ENCODE measurements around the gene MAGEA6.
"Not testable (repeated sequence)": the region's sequence is repeated elsewhere in the genome, so short reads cannot be mapped to it uniquely, and the experiment has no call there.

The MAGEA6 gene, protein sequence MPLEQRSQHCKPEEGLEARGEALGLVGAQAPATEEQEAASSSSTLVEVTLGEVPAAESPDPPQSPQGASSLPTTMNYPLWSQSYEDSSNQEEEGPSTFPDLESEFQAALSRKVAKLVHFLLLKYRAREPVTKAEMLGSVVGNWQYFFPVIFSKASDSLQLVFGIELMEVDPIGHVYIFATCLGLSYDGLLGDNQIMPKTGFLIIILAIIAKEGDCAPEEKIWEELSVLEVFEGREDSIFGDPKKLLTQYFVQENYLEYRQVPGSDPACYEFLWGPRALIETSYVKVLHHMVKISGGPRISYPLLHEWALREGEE

DNA sequence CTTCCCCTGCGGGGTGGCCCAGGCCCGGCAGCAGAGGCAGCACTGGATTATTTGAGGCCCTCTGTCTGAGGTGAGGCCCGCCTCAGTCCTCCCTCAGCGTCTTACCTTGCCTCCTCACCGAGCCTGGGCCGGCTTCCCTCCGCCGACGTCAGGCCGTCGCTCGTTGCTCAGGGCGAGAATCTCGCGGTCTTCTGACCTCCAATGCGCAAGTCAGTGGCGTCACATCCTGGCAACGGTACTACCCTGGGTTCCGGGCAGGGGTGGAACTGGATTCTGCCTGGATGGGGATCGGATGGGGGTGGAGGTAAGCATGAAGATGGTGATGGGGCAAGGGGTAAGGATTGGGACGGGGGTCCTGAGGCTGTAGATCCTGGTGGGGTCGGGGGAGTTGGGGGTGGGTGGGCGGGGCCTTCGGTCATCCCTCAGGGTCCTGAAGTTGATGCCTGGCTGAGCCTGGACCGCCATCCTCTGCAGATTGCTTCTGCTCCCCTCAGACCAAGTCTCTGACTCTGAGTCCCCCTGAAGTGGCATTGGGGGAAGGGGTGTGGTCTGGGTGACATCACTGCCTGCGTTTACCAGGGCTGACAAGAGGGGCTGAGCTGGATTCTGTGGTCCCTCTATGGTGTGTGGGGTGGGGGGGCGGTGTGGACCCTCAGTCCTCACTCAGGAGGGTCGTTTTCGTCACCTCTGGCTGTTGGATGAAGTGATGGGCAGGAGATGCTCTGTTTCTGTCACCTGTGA lies at the start of gene MAGEA6:
TSS of gene MAGEA6 (minus strand) at position 141 of the 741 bp plus-strand sequence. CDS start 2,039 bp downstream, outside the sequence.
- not testable (repeated sequence) for DNase-seq (ENCODE audit: low spot score)

DNA sequence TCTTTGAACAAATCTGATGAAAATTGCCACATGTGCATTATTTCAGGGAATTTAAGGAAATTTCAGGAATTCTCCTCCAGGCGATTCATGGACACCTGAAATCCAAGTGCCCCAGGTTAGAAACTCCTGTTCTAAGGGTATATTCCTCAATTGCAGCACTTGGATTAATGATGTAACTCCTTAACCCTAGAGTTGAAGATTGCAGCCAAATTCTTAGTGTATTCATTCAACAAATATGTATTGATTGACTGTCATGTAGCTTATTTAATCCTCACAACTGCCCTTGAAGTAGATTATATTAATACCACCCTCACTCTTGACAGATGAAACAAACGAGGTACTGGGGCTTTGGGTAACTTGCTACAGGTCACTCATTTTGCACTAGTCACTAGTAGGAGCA lies 49.8 kb upstream of the MAGEA6 start:
- DNase-seq (ENCODE audit: low spot score): no peak

DNA sequence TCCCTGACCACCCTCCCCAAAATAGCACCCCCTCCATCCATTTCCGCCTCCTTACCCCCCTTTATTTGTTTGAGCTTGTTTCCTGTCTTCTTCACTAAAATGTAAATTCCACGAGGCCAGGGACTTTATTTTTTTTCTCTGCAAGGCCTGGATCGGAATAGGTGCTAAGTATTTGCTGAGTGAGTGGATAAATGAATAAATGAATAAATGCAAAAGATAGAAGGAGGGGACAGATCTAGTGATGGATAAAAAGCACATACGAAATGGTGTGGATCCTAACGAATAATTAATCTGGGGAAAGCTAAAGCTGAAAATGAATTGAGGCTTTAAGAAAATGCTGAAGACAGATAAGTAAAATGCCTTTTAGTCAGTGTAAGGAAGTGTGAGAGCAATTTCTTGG lies 48.9 kb upstream of the MAGEA6 start:
- no peak for DNase-seq (ENCODE audit: low spot score)

DNA sequence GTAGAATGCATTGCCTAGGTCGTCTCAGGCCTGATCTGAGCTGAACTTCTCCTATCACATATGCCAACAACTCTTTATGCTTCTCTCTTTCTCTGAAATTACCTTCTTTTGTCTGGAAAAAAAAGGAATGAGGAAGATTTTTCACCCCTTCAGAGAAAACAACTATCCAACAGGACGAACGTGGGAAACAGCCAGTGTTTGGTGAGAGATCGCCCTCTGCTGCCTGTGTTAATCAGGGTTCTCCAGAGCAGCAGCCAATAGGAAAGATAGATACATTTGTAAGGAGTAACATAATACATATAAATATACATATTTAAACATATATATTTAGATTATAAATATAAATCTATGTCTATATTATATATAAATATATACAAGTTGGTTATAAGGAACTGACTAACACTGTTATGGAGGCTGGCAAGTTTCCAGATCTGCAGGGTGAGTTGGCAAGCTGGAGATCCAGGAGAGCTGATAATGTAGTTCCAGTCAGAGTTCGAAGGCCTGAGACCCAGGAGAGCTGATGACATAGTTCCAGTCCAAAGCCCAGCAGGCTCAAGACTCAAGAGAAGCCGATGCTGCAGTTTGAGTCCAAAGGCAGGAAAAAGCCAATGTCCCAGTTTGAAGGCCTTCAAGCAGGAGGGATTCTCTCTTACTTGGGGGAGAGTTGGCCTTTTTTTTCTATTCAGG lies 47.7 kb upstream of the MAGEA6 start:
- no peak for DNase-seq (ENCODE audit: low spot score)

DNA sequence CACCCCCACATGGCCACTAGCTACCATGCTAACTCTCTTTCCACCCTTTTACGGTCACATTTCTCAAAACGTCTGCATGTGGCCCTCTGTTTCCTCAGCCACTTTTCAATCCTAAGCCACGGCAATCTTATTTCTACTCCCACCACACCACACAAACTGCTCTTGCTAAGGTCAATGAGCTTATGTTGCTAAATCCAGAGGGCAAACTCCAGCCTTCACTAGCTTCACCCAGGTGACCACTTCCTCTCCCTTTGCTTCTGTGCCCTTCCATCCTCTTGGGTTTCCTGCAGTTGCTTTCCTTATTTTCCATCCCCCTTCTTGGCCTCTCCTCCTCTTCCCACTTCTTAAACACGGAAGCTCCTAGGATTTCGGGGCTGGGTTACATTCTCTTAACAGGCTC lies 44.6 kb upstream of the MAGEA6 start:
- DNase-seq (ENCODE audit: low spot score): no peak

DNA sequence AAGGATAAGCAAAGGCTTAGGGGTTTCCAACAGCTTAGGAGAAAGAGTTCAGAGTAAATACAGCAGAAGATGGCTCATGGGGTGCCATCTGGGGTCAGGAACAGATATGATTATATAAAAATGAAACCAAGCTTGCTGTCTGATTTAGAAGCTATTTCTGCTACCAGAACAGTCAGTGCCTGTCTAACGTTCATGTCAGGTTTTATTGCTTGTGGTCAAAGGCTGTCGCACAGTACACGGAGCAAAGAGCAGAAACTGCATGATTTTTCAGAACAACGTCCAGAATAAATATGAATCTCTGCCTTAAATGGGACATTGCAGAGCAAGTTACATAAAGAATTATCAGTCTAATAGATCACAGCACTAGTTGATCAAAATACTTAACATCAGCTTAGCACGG lies 43.7 kb upstream of the MAGEA6 start:
- DNase-seq (ENCODE audit: low spot score): no peak

DNA sequence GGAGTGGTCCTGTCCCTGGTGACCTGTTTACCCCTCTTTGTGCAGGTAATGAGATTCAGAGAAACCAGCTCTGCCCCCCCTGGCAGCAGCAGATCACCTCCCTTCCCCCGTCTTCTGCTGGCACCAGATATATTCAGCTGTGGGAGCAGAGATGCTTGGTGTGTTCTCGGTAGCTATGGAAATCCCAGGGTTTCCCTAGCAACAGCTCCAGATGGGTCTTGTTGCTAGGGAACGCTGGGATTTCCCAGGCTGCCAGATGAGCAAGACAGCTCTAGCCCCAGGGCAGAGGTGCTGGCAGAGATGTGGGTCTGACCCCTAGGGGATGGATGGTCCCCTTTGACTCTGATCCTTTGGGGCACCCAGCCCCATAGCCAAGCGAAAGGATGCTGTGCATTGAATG lies 40.9 kb upstream of the MAGEA6 start:
- no peak for DNase-seq (ENCODE audit: low spot score)

DNA sequence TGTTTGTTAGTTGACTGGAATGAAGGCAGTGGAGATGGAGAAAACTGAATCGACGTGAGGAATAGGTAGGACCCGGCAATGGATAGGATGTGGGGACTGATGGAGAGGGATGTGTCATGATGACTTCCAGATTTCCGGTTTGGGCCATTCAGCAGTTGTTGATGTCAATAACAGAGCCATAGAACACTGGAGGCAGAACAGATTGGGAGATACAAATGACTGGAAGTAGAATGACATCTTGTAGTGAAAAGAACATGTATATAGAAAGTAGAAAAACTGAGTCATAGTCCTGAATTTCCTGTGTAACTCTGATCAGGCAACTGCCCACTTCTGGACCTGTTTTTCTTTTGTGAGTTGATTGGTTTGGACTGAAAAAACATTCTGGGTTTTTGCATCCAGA lies 36.5 kb upstream of the MAGEA6 start:
- DNase-seq (ENCODE audit: low spot score): no peak

DNA sequence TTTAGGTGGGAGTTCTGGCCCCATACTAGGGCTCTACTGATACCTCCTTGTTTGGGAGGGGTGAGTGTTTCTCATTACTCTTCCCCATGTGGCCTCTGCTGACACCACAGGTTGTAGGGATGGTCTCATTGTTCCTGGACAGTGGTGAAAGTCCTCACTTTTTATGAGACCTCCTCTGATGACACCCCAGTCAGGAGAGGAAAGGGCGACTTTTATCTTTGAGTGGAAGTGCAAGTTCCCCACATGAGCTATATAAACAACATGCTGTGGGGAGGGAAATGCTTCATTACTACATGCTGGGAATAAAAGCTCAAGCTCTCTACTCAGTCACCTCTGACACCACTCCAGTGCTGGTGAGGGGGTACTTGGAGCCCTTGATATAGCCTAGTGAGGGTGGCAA lies 29.5 kb upstream of the MAGEA6 start:
- DNase-seq (ENCODE audit: low spot score): no peak

DNA sequence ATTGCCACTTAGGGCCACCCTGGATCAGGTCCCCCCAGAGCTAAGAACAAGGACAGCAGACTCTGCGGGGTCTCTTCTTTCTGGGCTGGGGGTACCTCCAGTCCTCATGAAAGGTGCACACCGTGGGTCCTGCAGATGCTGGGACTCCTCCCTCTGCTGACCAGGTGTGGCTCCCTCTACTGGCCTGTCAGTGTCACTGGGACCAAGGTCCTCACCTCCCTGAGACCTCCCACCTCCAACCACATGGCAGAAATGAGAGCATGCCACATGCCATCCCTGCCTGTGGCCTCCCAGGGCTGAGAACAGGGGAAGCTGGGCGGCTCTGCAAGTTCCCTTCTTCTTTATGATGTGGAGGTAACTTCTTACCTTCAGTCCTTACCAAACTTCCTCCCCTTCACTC lies 17.6 kb upstream of the MAGEA6 start:
- not testable (repeated sequence) for DNase-seq (ENCODE audit: low spot score)

DNA sequence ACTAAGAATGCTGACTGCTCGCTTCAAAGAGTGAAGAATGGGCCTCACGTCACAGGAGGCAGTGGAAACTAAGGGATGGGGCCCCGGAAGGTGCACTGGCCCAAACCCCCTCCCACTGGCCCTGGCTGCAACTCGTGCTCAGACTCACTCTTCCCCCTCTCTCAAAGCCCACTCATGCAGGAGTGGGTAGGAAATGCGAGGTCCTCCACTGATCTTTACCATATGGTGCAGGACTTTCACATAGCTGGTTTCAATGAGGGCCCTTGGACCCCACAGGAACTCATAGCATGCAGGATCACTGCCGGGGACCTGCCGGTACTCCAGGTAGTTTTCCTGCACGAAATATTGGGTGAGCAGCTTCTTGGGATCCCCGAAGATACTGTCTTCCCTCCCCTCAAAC lies 2.9 kb downstream of the MAGEA6 start:
- DNase-seq (ENCODE audit: low spot score): not testable (repeated sequence)

DNA sequence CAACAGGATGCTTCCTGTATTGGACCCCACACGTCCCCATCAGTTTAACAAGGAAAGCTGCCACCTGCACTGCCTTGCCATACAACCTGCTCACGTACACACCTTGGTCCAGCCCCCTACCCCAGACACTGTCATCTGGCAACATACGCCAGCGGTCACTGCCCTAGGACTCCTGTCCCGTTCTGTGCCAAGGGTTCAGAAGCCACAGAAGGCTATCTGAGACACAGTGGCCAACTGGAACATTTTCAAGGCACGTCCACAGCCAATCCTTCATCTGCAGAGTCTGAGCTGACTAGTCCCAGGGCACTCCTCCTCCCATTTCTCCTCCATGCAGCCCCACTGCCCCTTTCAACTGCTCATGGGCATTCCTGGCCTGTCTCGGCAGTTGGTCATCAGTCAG lies 7.9 kb downstream of the MAGEA6 start:
- DNase-seq (ENCODE audit: low spot score): not testable (repeated sequence)

DNA sequence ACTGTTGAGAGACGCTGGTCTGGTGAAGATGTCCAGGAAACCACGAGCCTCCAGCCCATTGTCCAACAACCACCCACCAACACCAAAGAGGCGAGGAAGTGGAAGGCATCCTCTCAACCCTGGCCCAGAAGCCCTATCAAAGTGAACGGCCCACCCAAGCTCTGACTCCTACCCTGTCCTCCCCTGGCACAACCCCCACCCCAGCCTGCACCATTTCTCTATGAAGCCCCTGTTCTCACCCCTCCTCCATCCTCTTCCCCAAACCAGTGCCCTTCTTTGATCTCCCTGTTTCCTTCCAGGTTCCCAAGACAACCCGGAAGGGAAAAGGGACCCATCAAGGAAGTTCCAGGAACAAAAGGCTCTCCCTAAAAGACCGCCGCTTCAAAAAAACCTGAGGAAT lies 9.9 kb downstream of the MAGEA6 start:
- DNase-seq (ENCODE audit: low spot score): not testable (repeated sequence)

DNA sequence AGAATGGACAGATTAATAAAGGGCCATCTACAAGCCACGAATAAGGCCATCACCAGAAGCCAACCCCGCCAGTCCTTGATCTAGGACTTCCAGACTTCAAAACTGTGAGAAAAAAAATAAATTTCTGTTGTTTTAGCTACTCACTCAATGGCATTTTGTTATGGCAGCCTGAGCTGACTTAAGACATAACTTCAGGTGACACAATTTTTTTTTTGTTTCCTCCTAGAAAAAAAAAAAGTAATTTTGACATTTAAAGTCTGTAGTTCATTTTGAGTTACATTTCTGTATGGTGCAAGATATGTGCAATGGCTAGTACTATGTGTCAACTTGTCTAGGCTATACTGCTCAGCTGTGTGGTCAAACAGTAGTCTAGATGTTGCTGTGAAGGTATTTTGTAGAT lies 10.6 kb downstream of the MAGEA6 start, which contains the start of gene CSAG3:
TSS of gene CSAG3 (plus strand) at position 301 of the 400 bp plus-strand sequence.
- DNase-seq (ENCODE audit: low spot score): not testable (repeated sequence)

DNA sequence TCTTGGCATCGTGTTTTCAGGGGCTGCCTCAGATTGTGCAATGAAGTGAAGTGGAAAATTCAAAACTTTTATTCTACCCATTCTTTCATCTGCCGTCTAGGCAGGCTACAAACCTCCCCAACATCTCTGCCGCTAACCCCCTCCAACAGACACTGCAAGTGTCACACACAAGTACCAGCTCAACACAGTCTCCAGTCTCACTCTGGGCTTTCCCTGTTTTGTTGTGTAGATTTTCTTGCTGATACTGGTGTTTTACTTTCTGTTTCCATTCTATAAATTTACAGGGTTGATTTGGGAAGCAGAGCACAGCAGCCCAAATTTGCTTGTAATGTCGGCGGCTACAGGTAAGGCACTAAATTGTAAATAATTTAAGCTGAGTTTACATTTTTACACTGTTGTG lies 14.6 kb downstream of the MAGEA6 start:
- DNase-seq (ENCODE audit: low spot score): not testable (repeated sequence)

DNA sequence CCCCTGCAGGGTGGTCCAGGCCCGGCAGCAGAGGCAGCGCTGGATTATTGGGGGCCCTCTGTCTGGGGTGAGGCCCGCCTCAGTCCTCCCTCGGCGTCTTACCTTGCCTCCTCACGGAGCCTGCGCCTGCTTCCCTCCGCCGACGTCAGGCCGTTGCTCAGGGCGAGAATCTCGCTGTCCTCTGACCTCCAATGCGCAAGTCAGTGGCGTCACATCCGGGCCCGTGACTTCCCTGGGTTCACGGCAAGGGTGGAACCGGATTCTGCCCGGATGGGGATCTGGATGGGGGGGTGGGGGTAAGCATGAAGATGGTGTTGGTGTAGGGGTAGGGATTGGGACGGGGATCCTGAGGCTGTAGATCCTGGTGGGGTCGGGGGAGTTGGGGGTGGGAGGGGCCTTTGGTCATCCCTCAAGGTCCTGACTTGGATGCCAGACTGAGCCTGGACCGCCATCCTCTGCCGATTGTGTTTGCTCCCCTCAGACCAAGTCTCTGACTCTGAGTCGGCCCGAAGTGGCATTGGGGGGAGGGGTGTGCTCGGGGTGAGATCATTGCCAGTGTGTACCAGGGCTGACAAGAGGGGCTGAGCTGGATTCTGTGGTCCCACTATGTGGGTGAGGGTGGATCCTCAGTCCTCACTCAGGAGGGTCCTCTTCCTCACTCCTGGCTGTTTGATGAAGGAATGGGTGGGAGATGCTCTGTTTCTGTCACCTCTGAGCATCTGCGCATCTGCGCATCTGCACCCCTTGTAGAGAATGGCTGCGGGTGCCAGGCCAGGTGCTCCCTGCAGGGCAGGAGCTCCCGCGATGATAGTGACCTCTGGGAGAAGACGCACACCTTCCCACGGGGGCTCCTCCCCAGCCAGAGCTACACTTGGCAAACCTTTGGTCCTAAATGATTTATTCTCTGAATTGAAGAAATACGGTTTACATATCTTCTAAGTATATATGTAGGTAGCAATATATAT lies 15.5 kb downstream of the MAGEA6 start, which contains the start of gene MAGEA2:
TSS of gene MAGEA2 (minus strand) at position 157 of the 965 bp plus-strand sequence. CDS start 2,479 bp downstream, outside the sequence.
- DNase-seq (ENCODE audit: low spot score): not testable (repeated sequence)

DNA sequence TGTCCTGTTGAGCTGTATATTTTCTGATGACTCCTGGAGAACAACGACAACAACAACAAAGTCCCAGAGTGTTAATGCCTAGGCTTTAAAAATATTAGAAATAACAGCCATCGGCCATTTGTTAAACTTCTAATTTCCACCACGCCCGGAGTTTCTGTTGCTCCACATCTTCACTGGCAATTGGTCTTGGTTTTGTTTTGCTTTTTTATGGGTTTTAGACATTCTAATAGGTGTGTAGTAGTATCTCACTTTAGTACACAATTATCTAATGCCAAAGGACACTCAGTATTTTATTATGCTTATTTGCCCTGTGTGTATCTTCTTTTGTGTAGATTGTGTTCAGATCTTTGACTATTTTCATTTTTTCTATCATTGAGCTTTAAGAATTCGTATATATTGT lies 30.9 kb downstream of the MAGEA6 start:
- no peak for DNase-seq (ENCODE audit: low spot score)

DNA sequence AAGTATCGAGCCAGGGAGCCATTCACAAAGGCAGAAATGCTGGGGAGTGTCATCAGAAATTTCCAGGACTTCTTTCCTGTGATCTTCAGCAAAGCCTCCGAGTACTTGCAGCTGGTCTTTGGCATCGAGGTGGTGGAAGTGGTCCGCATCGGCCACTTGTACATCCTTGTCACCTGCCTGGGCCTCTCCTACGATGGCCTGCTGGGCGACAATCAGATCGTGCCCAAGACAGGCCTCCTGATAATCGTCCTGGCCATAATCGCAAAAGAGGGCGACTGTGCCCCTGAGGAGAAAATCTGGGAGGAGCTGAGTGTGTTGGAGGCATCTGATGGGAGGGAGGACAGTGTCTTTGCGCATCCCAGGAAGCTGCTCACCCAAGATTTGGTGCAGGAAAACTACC lies 33.0 kb downstream of the MAGEA6 start:
- DNase-seq (ENCODE audit: low spot score): not testable (repeated sequence)

DNA sequence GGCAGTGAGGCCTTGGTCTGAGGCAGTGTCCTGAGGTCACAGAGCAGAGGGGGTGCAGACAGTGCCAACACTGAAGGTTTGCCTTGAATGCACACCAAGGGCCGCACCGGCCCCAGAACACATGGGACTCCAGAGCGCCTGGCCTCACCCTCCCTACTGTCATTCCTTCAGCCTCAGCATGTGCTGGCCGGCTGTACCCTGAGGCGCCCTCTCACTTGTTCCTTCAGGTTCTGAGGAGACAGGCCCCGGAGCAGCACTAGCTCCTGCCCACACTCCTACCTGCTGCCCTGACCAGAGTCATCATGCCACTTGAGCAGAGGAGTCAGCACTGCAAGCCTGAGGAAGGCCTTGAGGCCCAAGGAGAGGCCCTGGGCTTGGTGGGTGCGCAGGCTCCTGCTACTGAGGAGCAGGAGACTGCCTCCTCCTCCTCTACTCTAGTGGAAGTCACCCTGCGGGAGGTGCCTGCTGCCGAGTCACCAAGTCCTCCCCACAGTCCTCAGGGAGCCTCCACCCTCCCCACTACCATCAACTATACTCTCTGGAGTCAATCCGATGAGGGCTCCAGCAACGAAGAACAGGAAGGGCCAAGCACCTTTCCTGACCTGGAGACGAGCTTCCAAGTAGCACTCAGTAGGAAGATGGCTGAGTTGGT lies 33.5 kb downstream of the MAGEA6 start:
- no peak for DNase-seq (ENCODE audit: low spot score)

DNA sequence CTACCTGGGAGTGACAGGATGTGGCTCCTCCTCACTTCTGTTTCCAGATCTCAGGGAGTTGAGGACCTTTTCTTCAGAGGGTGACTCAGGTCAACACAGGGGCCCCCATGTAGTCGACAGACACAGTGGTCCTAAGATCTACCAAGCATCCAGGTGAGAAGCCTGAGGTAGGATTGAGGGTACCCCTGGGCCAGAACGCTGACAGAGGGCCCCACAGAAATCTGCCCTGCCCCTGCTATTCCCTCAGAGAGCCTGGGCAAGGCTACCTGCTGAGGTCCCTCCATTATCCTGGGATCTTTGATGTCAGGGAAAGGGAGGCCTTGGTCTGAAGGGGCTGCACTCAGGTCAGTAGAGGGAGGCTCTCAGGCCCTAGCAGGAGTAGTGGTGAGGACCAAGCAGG lies 34.4 kb downstream of the MAGEA6 start:
- DNase-seq (ENCODE audit: low spot score): no peak
